Middle frontal gyrus (tissue), 1 donor: Measurements from ENCODE around the gene SLC25A26.
A peak's percentile ranks its signal among the peaks of the same experiment; 100 is the strongest.
"Not testable (repeated sequence)": the region's sequence is repeated elsewhere in the genome, so short reads cannot be mapped to it uniquely, and the experiment has no call there.

ENCODE experiments used
- DNase-seq: peaks from one replicate; pipeline ENCODE4 v3.0.0-alpha.2; 2015; ENCODE audit warnings: low spot score; ENCODE audit errors: extremely low spot score

SLC25A26 gene

GRCh38 chr3:66268864-66269263 lies 48.1 kb downstream of the SLC25A26 start:
- no peak for DNase-seq

- DNase-seq: no peak
Observed at GRCh38 chr3:66269411-66269810, 48.6 kb downstream of the SLC25A26 start.

GRCh38 chr3:66270288-66270687 lies 49.5 kb downstream of the SLC25A26 start:
- no peak for DNase-seq

GRCh38 chr3:66270701-66271100 lies 49.9 kb downstream of the SLC25A26 start:
- DNase-seq: no peak

GRCh38 chr3:66271231-66271630 lies 50.4 kb downstream of the SLC25A26 start:
- DNase-seq: no peak

GRCh38 chr3:66272016-66272415 lies 51.2 kb downstream of the SLC25A26 start:
- no peak for DNase-seq

GRCh38 chr3:66274837-66275236 lies 54.0 kb downstream of the SLC25A26 start:
- not testable (repeated sequence) for DNase-seq

GRCh38 chr3:66276705-66277274 lies 56.0 kb downstream of the SLC25A26 start:
- peak; percentile 63 for DNase-seq

GRCh38 chr3:66279168-66279567 lies 58.4 kb downstream of the SLC25A26 start:
- DNase-seq: no peak

GRCh38 chr3:66280304-66280703 lies 59.5 kb downstream of the SLC25A26 start:
- no peak for DNase-seq

GRCh38 chr3:66291922-66292321 lies 71.1 kb downstream of the SLC25A26 start:
- DNase-seq: not testable (repeated sequence)

GRCh38 chr3:66297260-66297873 lies 76.6 kb downstream of the SLC25A26 start:
- no peak for DNase-seq

- DNase-seq: no peak
Observed at GRCh38 chr3:66297900-66298299, 77.1 kb downstream of the SLC25A26 start.

GRCh38 chr3:66298591-66298990 lies 77.8 kb downstream of the SLC25A26 start:
- no peak for DNase-seq

GRCh38 chr3:66299085-66299484 lies 78.3 kb downstream of the SLC25A26 start:
- DNase-seq: not testable (repeated sequence)

- DNase-seq: no peak
Observed at GRCh38 chr3:66299891-66300290, 79.1 kb downstream of the SLC25A26 start.

GRCh38 chr3:66302288-66302687 lies 81.5 kb downstream of the SLC25A26 start:
- DNase-seq: no peak

GRCh38 chr3:66303491-66303901 lies 82.7 kb downstream of the SLC25A26 start:
- no peak for DNase-seq

GRCh38 chr3:66304293-66304692 lies 83.5 kb downstream of the SLC25A26 start:
- DNase-seq: no peak

GRCh38 chr3:66306086-66306485 lies 85.3 kb downstream of the SLC25A26 start:
- not testable (repeated sequence) for DNase-seq

GRCh38 chr3:66306991-66307390 lies 86.2 kb downstream of the SLC25A26 start:
- DNase-seq: not testable (repeated sequence)

GRCh38 chr3:66312039-66312438 lies 91.2 kb downstream of the SLC25A26 start:
- DNase-seq: no peak

GRCh38 chr3:66314455-66314854 lies 93.7 kb downstream of the SLC25A26 start:
- DNase-seq: no peak
